Ramos (cell line): ENCODE measurements around the gene PIGQ.
"Not testable (repeated sequence)": the region's sequence is repeated elsewhere in the genome, so short reads cannot be mapped to it uniquely, and the experiment has no call there.

Experiments used
- in situ Hi-C: fragments of 300-500 bp; cut with MboI; formaldehyde crosslinking; loops from one replicate; pipeline ENCODE4 v1.14.3; 2022; ENCODE audit warnings: low sequenced_read_pairs; ENCODE audit not compliant: unreplicated experiment

PIGQ gene

DNA sequence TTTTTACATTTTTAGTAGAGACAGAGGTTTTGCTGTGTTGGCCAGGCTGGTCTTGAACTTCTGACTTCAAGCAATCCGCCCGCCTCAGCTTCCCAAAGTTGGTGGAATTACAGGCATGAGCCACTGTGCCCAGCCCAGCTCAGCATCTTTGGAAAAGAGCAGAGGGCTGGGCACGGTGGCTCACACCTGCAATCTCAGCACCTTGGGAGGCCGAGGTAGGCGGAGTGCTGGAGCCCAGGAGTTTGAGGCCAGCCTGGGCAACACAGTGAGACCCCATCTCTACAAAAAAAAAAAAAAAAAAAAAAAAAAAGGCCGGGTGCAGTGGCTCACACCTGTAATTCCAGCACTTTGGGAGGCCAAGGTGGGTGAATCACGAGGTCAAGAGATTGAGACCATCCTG is 27.9 kb downstream of the PIGQ start:
- in situ Hi-C loops: not testable (repeated sequence)

DNA sequence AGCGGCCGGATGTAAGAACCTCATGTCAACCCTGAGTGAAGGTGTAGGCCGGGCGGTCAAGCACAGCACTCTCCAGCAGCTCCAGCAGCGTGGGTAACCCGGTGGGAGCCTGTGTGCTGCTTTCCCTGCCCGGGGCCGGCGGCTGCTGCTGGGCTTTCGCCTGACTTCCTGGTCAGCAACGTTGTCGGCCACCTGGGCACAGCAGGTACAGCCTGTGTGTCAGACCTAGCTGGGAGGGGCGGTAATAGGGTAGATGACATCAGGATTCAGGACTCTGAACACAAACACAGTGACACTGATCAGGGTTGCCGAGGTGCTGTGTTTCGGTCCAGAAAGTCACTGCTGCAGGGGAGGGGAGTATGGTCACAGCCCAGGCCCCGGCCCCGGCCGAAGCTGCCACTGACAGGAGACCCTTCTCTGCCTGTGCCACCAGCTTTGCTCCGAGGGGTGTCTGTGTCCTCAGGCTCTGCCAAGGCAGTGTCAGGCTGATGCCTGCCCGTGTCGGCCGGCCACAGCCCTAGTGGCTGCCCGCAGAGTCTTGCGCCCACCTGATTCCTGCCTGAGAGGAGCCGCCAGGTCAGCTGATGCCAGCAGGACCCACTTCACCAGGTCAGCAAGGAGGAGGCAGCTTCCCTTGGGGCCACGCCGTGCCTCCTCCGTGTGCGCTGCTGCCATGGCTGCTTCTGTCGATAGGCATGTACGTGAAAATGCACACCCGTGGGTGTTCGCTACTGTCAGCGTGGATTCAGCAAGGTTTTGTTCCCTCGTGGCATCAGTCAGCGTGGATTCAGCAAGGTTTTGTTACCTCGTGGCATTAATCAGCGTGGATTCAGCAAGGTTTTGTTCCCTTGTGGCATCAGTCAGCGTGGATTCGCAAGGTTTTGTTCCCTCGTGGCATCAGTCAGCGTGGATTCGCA is 29.3 kb downstream of the PIGQ start:
- in situ Hi-C loops: no loop called here

DNA sequence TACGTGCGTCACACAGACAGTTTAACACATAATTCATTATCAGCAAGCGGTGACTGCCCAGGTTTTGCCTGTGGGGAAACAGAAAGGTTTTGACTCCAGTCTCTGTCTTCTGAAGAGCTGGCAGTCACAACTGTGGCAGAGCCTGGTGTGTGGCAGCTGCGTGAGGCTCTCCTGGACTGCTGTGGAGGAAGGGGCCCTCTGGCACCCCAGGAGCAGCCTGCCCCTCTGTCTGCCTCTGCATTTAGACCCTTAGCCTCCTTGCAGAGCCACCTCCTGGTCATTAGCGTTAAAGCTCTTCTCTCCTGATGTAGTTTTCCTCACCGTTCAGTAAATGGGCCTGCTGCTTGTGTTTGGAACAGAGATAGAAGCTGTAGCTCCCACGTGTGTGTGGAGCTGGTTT is 31.0 kb downstream of the PIGQ start:
- in situ Hi-C loops: no loop called here

DNA sequence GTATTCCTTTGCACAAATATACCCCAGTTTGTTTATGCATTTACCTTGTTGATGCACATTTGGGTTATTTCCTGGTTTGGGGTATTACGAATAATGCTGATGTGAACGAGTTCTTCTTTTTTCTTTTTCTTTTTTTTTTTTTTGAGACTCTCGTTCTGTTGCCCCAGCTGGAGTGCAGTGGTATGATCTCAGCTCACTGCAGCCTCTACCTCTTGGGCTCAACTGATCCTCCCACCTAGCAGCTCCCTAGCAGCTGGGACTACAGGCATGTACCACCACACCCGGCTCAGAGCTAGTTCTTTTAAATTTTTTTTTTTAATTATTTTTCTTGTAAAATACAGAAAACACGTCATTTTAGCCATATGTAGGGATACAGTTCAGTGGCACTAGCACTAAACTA is 34.2 kb downstream of the PIGQ start:
- in situ Hi-C loops: no loop called here

DNA sequence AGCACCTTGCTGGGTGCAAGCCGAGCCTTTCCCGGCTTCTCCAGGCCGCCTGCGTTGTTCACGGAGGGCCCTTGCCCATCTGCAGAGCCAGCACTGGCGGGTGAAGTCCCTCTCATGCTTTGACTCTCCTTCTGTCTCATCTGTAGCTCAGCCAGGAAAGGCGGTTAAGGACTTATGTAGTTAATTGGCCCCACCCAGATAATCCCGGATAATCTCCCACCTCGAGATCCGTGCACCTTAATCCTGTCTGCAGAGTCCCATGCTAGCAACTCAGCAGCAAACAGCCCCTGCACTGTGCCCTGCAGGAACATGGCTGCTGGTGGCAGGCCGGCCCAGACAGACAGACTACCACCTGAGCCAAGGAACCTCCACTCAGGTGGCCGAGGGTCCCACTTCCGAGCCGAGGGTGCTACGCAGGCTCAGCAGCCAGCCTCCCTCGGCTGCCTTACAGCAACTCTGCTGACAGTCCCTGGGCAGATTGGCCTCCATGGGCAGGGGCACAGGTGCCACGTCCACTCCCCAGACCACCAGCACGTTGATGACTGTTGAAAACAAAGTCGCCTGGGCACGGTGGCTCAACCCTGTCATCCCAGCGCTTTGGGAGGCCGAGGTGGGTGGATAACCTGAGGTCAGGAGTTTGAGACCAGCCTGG is 37.0 kb downstream of the PIGQ start:
- in situ Hi-C loops: no loop called here

DNA sequence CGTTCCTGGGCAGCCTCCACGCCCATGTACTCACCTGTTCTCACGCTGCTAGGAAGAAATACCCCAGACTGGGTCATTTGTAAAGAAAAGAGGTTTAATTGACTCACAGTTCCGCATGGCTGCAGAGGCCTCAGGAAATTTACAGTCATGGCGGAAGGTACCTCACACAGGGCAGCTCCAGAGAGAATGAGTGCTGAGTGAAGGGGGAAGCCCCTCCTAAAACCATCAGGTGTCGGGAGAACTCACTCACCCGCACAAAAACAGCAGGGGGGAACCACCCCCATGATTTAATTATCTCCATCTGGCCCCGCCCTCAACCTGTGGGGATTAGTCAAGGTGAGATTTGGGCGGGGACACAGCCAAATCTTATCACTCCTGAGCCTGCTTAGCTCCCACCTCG is 38.3 kb downstream of the PIGQ start:
- in situ Hi-C loops: no loop called here

DNA sequence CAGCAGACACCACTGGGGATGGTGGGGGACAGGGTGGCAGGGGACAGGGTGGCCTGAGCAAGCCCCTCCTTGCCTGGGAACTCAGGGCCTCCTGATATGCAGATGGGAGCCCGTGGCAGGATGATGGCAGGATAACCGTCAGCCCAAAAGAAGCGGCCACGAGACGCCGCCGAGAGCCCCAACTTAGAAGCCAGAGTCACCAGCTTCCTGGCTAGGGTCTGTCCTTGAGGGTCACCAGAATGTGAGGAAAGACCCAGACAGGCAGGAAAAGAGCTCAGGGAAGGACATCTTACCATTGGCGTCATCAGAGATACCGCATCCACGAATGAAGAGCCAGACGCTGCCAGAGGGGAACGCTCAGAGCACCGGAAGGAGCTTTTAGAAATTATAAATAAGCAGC is 39.5 kb downstream of the PIGQ start:
- in situ Hi-C loops: no loop called here

DNA sequence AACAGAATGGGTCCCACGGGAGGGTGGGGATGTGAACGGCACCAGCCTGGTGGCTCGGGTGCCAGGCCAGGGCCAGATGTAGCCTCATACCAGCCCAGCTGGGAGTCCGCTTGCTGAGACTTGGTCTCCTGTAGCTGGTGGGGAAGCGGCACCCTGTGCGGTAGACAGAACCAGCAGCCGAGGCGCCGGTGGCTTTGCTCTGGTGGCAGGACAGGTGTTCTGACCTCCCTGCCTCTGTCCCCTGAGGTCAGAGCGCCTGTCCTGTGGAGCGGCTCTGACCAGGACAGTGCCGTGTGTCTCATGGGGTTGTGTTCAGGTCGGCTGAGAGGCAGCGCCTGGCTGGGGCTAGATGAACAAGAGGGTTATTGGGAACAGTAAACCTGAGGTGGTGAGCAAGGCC is 40.2 kb downstream of the PIGQ start:
- in situ Hi-C loops: no loop called here

DNA sequence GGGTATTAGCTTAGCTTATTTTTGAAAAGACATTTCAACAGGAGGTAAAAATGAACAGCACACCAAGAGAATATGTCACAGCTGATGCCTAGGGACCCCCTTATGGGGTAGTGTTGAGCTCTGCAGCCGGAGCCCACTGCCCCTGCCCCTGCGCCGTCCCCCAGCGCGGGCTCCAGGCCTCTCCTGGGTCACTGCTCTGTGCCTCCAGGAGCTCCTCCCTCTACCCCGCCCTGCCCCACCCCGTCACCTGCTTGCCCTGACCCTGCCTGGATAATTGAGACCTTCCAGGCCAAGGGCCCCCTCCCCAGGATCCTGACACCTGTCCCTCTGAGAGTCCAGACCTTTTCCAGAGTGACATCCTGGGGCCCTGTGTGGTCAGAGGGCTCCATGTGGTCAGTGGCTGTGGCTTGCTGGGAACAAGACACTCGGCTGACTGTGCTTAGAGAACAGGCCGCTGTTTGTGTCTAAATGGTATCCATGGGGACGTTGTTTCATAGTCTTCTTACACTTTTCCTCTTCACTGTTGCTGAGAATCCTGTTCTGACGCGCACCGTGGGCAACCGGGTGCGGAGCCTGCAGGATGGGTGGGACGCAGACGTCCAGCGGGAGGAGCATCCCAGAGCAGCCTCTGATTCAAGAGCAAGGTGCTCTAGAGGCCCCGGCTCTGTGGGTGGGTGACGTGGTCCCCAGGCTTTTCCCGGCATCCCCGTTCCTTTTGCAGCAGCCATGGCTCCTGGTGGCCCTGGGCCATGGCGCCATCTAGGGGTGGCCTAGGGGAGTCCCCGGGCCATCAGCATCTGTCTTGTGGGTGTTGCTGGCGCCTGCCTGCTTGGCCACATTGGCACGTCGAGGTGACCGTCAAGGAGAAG is 41.0 kb downstream of the PIGQ start:
- in situ Hi-C loops: no loop called here

DNA sequence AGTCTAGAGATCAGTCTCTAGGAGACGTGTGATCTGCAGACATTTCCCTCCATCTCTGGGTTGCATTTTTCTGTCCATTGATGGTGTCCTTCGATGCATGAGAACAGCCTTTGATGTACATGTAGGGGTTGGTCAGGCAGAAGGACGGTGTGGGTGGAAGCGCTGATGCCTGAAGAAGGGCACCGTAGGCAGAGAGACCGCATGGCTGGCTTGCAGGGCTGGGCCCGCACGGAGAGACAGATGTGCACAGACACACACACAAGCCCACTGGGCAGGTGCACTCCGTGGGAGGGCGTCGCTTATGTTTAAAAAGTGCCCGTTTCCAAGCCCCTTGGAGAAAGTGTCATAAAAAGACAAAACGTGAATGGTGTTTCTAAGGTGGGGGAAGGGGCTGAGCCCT is 45.4 kb downstream of the PIGQ start:
- in situ Hi-C loops: no loop called here

DNA sequence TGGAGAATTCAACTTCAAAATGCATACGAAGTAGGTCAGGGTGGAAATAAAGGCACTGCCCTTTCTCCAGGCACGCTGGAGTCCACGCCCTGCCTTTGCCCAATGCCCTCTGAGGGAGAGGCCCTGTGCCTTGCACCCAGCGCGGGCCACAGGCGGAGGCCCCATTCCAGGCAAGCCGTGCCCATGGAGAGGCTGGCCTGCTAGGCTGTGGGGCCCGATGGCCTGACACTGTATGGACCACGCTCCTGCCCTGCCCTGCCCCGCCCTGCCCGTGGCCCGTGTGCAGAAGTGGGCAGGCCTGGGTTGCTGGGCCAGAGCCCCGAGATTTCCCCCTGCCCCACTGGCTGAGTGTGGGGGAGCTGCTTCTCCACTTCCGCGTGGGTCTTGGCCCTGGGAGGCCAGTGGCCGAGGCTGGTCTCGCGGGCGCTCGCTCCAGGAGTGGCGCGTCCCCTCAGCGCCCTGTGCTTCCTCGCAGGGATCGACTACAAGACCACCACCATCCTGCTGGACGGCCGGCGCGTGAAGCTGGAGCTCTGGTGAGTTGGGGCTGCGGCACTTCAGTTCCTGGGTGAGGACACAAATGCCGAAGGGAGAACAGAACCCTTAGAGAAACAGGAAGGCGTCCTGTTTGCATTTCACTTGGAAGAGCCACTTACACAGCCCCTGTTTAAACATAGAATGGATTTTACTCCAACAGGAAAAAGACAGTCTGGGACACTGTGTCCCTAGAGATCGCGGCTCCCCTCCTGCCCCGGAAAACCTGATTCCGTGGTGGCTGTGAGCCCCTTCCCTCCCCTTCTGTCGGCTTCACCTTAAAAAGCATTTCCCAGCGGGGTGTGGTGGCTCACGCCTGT is 47.2 kb downstream of the PIGQ start:
- in situ Hi-C loops: no loop called here

DNA sequence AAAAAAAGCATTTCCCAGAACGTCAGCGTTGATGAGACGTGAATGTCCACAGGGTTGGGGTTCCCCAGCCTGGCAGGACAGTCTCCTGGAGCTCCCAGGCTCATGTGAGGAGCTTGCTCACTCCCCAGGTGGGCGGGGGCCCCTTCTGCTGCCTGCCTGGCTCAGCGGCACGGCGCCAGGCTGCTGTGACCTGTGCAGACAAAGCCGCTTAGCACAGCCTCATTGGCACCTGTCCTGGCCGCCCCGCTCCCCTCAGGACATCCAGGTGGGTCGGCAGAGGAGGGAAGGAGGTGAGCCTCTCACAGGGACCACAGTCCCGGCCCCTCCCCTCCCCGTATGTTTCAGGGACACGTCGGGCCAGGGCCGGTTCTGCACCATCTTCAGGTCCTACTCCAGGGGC is 48.1 kb downstream of the PIGQ start:
- in situ Hi-C loops: no loop called here

DNA sequence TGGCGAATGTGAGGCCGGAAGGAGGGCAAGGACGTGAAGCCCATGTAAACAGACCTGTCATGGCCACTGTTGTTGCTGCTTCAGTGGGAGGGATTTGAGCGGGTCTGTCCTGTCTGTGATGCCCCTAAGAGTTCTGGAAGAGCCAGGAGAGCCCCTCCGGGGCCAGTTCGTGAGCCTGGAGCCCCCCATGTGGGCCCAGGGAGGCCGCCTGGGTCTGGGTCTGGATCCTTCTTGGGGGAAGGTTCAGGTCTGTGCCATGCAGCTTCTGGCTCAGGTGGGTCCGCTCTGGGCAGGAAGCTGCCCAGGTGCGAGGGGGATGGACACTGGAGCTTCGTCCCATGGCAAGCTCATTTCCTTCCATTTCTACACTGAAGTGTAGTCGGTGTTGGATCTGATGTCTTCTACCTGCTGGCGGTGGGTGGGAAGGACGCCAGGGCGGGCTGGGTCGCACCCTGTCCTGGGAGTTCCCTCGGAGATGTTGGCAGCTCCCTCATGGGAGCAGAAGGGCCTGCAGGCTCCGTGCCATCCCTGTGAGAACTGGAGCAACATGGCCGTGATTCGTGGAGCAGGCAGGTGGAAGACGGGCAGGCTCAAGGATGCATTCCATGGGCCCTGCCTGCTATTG is 49.8 kb downstream of the PIGQ start:
- in situ Hi-C loops: no loop called here

DNA sequence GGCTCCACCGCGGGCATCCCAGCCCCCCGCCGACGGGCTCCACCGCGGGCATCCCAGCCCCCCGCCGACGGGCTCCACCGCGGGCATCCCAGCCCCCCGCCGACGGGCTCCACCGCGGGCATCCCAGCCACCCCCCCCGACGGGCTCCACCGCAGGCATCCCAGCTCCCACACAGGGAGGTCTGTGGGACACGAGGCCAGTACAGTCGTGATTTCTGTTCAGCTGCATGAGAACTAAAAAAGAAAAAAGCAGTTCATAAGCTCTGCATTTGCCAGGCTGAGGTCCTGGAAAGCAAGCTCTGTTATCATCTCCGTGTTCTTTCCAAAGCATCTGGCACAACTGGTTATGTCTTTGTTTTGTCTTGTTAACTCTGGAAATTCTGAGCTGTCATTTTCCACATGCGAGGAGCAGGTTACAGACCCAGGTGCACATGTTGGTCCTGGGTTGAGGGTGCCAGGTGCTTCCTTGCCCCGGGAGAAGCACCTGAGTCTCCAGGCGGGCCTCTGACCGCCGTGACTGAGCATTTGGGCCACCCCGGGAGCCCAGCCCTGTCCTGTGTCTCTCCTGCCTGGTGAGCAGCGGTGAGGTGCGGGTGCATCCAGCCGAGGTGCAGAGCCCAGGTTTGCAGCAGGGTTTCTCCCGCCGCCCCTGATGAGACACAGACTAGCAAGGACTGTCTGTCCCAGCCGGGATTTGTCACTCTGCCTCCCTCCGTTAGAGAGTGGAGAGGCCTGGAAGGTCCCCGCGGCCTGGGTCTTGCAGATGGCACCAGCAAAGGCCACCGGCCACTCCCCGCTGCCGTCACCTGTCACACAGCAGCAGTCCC is 51.1 kb downstream of the PIGQ start:
- in situ Hi-C loops: no loop called here

DNA sequence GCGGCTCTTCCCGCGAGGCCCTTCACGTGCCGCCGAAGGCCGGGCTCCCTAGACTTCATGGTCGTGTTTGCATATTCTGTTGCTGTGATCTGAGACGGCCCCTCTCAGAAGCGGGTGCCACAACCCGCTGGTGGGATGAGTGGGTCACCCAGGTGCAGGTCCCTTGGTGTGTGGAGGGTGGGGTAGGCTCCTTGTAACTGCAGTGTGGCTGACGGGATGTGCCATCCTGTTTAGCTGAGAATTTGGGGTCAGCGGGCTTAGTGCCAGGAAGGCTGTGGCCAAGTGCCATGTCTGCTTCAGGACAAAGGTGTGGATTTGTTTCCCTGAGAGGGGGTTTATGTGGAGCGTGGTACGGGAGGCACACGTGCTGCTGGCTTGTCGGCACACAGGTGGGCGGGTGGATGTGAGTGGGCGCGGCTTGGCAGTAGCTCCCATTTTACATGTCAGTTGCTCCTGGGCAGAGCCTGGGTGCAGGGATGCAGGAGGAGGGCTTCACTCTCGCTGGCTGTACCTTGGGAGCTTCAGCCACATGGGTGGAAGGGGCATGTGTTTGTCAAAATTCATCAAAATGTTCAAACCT is 51.8 kb downstream of the PIGQ start:
- in situ Hi-C loops: no loop called here

DNA sequence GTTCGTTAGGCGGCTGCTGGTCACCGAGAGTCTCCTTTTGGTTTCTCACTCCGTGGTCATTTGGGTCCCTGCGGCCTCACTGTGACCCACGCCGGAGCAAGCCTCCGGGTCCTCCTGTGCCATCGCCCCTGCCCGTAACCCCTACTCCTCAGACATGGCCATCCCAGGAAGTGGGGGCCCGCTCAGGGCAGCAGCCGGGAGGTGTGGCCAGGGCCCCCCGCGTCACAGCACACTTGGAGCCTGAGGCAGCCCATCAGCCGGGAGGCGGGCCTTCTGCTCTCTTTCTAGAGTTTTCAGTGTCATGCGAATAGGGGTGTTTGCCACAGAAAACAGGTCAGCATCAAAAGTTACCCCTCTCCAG is 53.1 kb downstream of the PIGQ start:
- in situ Hi-C loops: no loop called here

DNA sequence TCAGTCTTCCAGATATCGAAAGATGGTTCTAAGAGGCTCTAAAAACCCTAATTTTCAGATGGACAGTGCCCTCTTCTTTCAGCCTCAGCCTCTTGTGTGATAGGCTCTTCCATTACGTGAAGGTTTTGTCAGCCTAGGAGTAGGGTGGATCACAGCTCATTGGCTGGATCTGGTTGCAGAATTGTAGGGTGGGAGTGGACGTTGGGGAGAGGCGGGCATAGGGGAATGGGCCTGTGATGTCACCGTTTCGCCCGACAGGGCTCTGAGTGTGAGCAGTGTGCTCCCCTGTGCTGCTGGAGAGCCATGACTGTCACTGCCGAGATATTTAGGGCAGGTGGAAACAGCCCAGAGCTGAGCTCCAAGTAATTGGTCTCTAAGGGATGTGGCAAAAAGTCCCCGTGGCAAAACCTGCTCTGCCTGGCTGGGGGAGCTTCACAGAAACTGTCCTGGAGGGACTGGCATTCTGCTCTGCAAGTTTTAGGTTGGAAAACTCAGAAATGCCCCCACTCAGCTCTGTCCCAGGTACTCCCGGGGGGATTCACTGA is 54.8 kb downstream of the PIGQ start:
- in situ Hi-C loops: no loop called here
